ENCODE measurements around the gene TMEM132A. TPM values are rescaled to one million over a fixed set of nuclear protein-coding genes. Genes with fewer than 3 reads are reported as not detected.

Gene TMEM132A
- total and polyA plus RNA-seq, 8 donors, result 8.4 to 142 (median 27.2) TPM

GRCh38 chr11:60927061-60927592 is 2.9 kb downstream of the TMEM132A start:
- no peak for TF ChIP-seq CTCF (IDR thresholded peaks at IDR 0.05)
- no peak for TF ChIP-seq POLR2A (IDR thresholded peaks at IDR 0.05)
- no peak for TF ChIP-seq POLR2AphosphoS5 (IDR thresholded peaks at IDR 0.05)
- no peak for TF ChIP-seq EP300 (IDR thresholded peaks at IDR 0.05)
- peaks cover 0 to 32% (median 14%) of the 10 kb centered on the region in 3 donors for H3K27me3 ChIP-seq
- intact Hi-C loops (cut with DNase I; ENCODE audit: low total_unique reads), result no loop called here
- H3K4me3 ChIP-seq, result no peak overlapping the region
- H3K36me3 ChIP-seq, result peaks cover 10 to 52% (median 31%) of the 10 kb centered on the region in 4 donors
- peaks cover 18 to 50% (median 41%) of the 10 kb centered on the region in 4 donors for H3K4me1 ChIP-seq
- no peak for DNase-seq
- no peaks in the 10 kb centered on the region for H3K9me3 ChIP-seq
- 56 to 88% (median 65%) methylated on average over 8 of the region's 8 CpGs for WGBS, 5 donors
- H3K27ac ChIP-seq, result no peak overlapping the region

GRCh38 chr11:60927600-60927999 is 3.3 kb downstream of the TMEM132A start:
- no peaks in the 10 kb centered on the region for H3K9me3 ChIP-seq
- H3K27ac ChIP-seq, result no peak overlapping the region
- TF ChIP-seq POLR2AphosphoS5 (IDR thresholded peaks at IDR 0.05), result peak in 1 of 3 donors; percentile 23
- peak in 2 of 7 experiments; percentile 5 to 31 for TF ChIP-seq CTCF (IDR thresholded peaks at IDR 0.05)
- TF ChIP-seq EP300 (IDR thresholded peaks at IDR 0.05), result no peak
- TF ChIP-seq POLR2A (IDR thresholded peaks at IDR 0.05), result no peak
- 40 to 66% (median 60%) methylated on average over 9 to 16 of the region's 16 CpGs for WGBS, 5 donors
- DNase-seq, result peak in 1 of 2 donors; percentile 88
- H3K4me3 ChIP-seq, result no peak overlapping the region
- H3K36me3 ChIP-seq, result peaks cover 5 to 47% (median 27%) of the 10 kb centered on the region in 4 donors
- intact Hi-C loops (cut with DNase I; ENCODE audit: low total_unique reads), result no loop called here
- H3K27me3 ChIP-seq, result peaks cover 0 to 32% (median 14%) of the 10 kb centered on the region in 3 donors
- H3K4me1 ChIP-seq, result peaks cover 18 to 47% (median 41%) of the 10 kb centered on the region in 4 donors

- Histone ChIP-seq H3K27ac (no peak overlapping the region), H3K4me1 (peaks cover 15 to 38% (median 31%) of the 10 kb centered on the region in 4 donors), H3K4me3 (no peak overlapping the region), H3K36me3 (peaks cover 0 to 38% (median 18%) of the 10 kb centered on the region in 4 donors), H3K9me3 (no peaks in the 10 kb centered on the region), H3K27me3 (peaks cover 0 to 28% (median 14%) of the 10 kb centered on the region in 3 donors)
- WGBS, 5 donors, result 88 to 95% (median 92%) methylated on average over 17 to 20 of the region's 20 CpGs
- TF ChIP-seq POLR2A (IDR thresholded peaks at IDR 0.05), result no peak
- TF ChIP-seq CTCF (IDR thresholded peaks at IDR 0.05), result no peak
- no peak for TF ChIP-seq EP300 (IDR thresholded peaks at IDR 0.05)
- TF ChIP-seq POLR2AphosphoS5 (IDR thresholded peaks at IDR 0.05), result no peak
- intact Hi-C loops (cut with DNase I; ENCODE audit: low total_unique reads), result no loop called here
- DNase-seq, result no peak
Measured at GRCh38 chr11:60928563-60929001, 4.3 kb downstream of the TMEM132A start.

- no peak overlapping the region for H3K27ac ChIP-seq
- no peak for DNase-seq
- intact Hi-C loops (cut with DNase I; ENCODE audit: low total_unique reads), result no loop called here
- H3K36me3 ChIP-seq, result peaks cover 0 to 38% (median 17%) of the 10 kb centered on the region in 4 donors
- H3K9me3 ChIP-seq, result no peaks in the 10 kb centered on the region
- no peak for TF ChIP-seq CTCF (IDR thresholded peaks at IDR 0.05)
- no peak for TF ChIP-seq EP300 (IDR thresholded peaks at IDR 0.05)
- TF ChIP-seq POLR2A (IDR thresholded peaks at IDR 0.05), result no peak
- TF ChIP-seq POLR2AphosphoS5 (IDR thresholded peaks at IDR 0.05), result no peak
- H3K27me3 ChIP-seq, result peaks cover 0 to 16% (median 4%) of the 10 kb centered on the region in 3 donors
- peaks cover 3 to 26% (median 20%) of the 10 kb centered on the region in 4 donors for H3K4me1 ChIP-seq
- H3K4me3 ChIP-seq, result no peak overlapping the region
- 78 to 89% (median 87%) methylated on average over 4 of the region's 4 CpGs for WGBS, 5 donors
Measured at GRCh38 chr11:60929764-60930163, 5.5 kb downstream of the TMEM132A start.

Measured in stomach (tissue), 9 donors.